Nephron progenitor cell (in vitro differentiated cells): ENCODE data around the gene ANKRD17.

Experiments
- DNase-seq: peaks from one replicate; pipeline ENCODE4 v3.0.0; 2021
- H3K27ac Mint-ChIP-seq: 2 replicates; pipeline ENCODE4 v1.8.0; 2021; ENCODE audit warnings: mild to moderate bottlenecking, moderate library complexity, mixed read lengths
- H3K27me3 Mint-ChIP-seq: 2 replicates; pipeline ENCODE4 v1.8.0; 2021; ENCODE audit warnings: mild to moderate bottlenecking, low read depth, mixed read lengths; ENCODE audit not compliant: poor library complexity
- H3K36me3 Mint-ChIP-seq: 2 replicates; pipeline ENCODE4 v1.8.0; 2021; ENCODE audit warnings: low read depth, mixed read lengths
- H3K4me1 Mint-ChIP-seq: 2 replicates; pipeline ENCODE4 v1.8.0; 2021; ENCODE audit warnings: mixed read lengths
- H3K4me3 Mint-ChIP-seq: 2 replicates; pipeline ENCODE4 v1.8.0; 2021; ENCODE audit warnings: mild to moderate bottlenecking, moderate library complexity, mixed read lengths
- H3K9me3 Mint-ChIP-seq: 2 replicates; pipeline ENCODE4 v1.8.0; 2021; ENCODE audit warnings: mild to moderate bottlenecking, moderate library complexity, mixed read lengths
- CTCF ChIP-seq: fragments of 200-600 bp; sonication (generic); IDR thresholded peaks from 2 replicates; pipeline ENCODE4 v1.5.0; 2021; ENCODE audit warnings: antibody characterized with exemption

ANKRD17 gene

DNA sequence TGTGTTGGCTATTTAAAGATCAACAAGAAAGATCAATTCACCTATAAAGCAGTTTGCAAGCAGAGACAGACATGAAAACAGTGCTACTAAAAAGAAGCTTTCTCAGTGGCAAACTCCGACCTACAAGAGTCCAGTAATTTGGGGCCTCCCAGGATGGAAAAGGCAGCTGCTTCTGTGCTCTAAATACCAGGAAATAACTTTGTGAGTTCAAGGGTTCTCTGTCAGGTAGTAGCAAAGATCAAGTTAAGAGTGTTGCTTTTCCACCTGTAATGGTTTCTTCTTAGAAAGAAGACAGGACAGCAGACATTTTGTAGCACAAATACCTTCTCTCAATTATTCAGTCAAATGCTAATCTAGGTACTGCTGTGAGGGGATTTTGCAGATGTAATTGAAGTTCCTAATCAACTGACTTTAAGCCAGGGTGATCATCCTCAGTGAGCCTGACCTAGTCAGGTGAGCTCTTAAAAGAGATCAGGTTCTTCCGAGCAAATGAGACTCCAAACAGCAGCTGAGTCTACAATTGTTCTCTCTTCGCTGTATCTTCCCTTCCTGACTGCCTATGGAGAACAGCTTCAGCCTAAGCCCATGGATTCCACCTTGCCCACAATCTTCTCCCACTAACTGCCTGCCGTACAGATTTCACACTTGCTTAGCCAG lies 13.5 kb downstream of the ANKRD17 start:
- H3K4me3 Mint-ChIP-seq, result no peak overlapping the region
- no peak for DNase-seq
- TF ChIP-seq CTCF, result no peak
- H3K27me3 Mint-ChIP-seq, result no peaks in the 10 kb centered on the region
- peaks cover 4% of the 10 kb centered on the region for H3K4me1 Mint-ChIP-seq
- peaks cover 63% of the 10 kb centered on the region for H3K36me3 Mint-ChIP-seq
- peak overlapping the region; percentile 52 for H3K27ac Mint-ChIP-seq
- no peaks in the 10 kb centered on the region for H3K9me3 Mint-ChIP-seq

DNA sequence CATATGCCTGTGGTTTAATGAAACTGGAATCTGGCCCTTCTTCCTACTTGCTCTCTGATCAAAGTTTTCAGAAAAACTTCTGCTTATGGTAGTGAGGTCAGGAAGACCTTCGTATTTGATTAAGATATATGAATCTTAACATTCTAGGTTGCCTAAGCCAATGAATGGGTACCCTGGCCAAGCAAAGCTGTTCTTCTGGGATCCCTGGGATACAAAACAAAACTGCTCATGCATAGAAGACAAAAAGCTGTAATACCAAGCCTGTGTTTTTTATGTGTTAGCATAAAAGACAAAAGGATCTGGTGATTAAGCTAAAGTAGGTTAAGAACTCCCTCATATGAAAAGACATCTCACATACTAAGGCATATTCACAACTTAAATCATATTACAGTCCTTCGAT lies 21.6 kb downstream of the ANKRD17 start:
- H3K36me3 Mint-ChIP-seq, result peaks cover 68% of the 10 kb centered on the region
- peak overlapping the region; percentile 36 for H3K27ac Mint-ChIP-seq
- no peak for DNase-seq
- H3K4me1 Mint-ChIP-seq, result no peaks in the 10 kb centered on the region
- no peaks in the 10 kb centered on the region for H3K9me3 Mint-ChIP-seq
- TF ChIP-seq CTCF, result no peak
- no peaks in the 10 kb centered on the region for H3K27me3 Mint-ChIP-seq
- H3K4me3 Mint-ChIP-seq, result no peak overlapping the region

DNA sequence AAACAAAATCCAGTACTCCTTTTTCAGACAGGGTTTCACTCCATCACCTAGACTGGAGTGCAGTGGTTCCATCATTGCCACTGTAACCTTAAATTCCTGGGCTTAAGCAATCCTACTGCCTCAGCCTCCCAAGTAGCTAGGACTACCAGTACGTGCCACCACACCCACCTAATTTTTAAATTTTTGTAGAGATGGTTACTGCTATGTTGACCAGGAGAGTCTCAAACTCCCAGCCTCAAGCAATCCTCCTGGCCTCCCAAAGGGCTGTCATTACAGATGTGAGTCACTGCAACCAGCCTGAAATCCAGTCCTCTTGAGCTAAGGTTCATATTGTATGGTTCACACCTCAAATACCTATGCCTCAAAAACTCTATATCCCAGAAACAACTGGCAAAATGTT lies 22.4 kb downstream of the ANKRD17 start:
- no peaks in the 10 kb centered on the region for H3K9me3 Mint-ChIP-seq
- DNase-seq, result no peak
- no peak for TF ChIP-seq CTCF
- H3K27ac Mint-ChIP-seq, result no peak overlapping the region
- H3K4me3 Mint-ChIP-seq, result no peak overlapping the region
- H3K36me3 Mint-ChIP-seq, result peaks cover 74% of the 10 kb centered on the region
- no peaks in the 10 kb centered on the region for H3K27me3 Mint-ChIP-seq
- no peaks in the 10 kb centered on the region for H3K4me1 Mint-ChIP-seq

DNA sequence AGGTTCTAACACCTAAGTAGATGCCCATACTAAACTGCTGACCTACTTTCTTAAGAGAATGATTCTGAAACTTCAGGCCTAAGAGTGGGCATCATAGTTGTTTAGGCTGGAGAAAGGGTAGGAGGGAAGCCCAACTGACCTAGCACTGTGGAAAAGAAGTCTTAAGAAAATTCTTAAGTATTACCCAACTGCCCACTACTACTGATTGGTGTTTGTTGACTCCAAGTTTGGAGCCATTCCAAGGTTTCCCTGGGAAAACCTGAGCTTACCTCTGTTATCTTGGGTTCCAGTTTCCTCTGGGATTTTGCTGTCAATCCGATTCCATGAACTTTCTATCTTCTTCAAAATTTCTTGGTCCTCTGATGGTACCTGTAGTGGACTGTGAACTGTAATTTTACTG lies 23.9 kb downstream of the ANKRD17 start:
- Mint-ChIP-seq H3K36me3 (peaks cover 81% of the 10 kb centered on the region), H3K4me3 (no peak overlapping the region), H3K4me1 (no peaks in the 10 kb centered on the region), H3K27ac (no peak overlapping the region), H3K9me3 (no peaks in the 10 kb centered on the region), H3K27me3 (no peaks in the 10 kb centered on the region)
- DNase-seq, result no peak
- TF ChIP-seq CTCF, result no peak

DNA sequence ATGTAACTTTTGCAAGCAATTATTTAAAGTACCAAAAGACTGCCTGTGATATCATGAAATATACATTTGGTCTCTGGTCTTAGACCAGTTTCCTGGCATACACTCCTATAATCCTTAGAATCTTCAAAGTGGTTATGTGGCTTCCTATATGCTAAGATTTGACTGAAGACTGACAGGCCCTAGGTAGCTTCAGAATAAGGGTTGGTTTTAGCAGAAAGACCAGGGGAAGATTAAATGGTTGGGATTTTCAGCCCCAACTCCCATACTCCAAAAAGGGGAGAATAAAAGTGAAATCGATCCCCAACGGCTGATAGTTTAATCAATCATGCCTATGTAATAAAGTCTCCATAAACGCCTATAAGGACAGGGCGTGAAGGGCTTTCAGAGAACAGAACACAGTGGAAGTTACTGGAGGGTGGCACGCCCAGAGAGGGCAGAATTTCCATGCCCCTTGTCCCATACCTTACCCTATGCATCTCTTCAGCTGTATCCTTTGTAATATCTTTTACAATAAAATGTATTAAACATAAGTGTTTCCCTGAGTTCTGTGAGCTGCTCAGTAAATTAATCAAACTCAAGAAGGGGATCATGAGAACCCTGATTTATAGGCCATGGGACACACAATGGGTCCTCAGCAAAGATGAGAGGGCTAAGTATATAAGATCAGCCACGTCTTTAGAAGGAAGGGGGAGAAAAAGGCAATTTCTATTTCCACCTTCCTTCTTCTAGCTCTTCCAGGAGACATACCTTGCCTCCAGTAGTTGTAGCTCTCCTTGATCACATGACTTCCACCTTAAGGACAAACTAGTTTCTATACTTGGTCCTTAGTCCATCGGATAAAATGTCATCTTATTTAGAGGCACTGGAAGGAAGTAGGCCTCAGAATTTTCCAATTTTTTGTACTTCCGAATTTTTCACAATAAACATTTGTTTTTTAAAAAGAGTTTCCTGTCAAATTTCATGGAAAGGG lies 26.8 kb downstream of the ANKRD17 start:
- Mint-ChIP-seq H3K4me1 (no peaks in the 10 kb centered on the region), H3K27ac (peak overlapping the region; percentile 92), H3K9me3 (peaks cover 4% of the 10 kb centered on the region), H3K4me3 (no peak overlapping the region), H3K36me3 (peaks cover 73% of the 10 kb centered on the region), H3K27me3 (no peaks in the 10 kb centered on the region)
- TF ChIP-seq CTCF, result no peak
- no peak for DNase-seq
